HCT116 (cell line): ENCODE measurements around the gene PIK3C3. TPM values are rescaled to one million over a fixed set of nuclear protein-coding genes. Genes with fewer than 3 reads are reported as not detected.

Source experiments
- ATAC-seq: fragments of 200-7000 bp; cut with Tn5 transposase; 2 replicates; pipeline ENCODE4 v1.9.1; 2020; ENCODE audit warnings: mild to moderate bottlenecking, moderate library complexity
- BruUV-seq: library from RNA; stranded (reverse); fragments of 400-500 nt; replicated peaks from 2 replicates; lab custom pipeline; 2021; lab: Mats Ljungman, UMichigan
- CTCF ChIA-PET: fragments of 300-600 bp; sonication (Branson Sonifier 250); formaldehyde crosslinking; loops from one replicate; lab custom pipeline; 2021; ENCODE audit warnings: antibody characterized with exemption; lab: Charles Lee
- POLR2A ChIA-PET: fragments of 300-600, 350-600 bp; sonication (Branson Sonifier 250); formaldehyde crosslinking; loops from one replicate; lab custom pipeline; 2021; ENCODE audit warnings: antibody characterized with exemption; lab: Charles Lee
- RAD21 ChIA-PET, 2 experiments: fragments of 300-600 bp; sonication (Branson Sonifier 250); formaldehyde crosslinking; loops; one replicate each; lab custom pipeline; 2023; ENCODE audit warnings: low total read pairs in 2 of 2; ENCODE audit not compliant: uncharacterized antibody in 2 of 2, unreplicated experiment in 2 of 2, low non-redundant PET in 1 of 2; lab: Charles Lee
- DNase-seq: peaks from one replicate; pipeline ENCODE4 v3.0.0-alpha.2; 2010; ENCODE audit warnings: low read depth, low spot score
- H2AFZ ChIP-seq: fragments of 200-600 bp; shearing (Covaris generic), sonication (generic); 2 replicates; pipeline ENCODE4 v1.6.1; 2017; ENCODE audit warnings: low read depth, mixed run types, mixed read lengths, antibody characterized with exemption, low read length; ENCODE audit not compliant: poor library complexity, severe bottlenecking
- H3K27ac ChIP-seq: 2 replicates; pipeline ENCODE4 v1.5.1; 2012; ENCODE audit warnings: low read depth, low read length
- H3K27me3 ChIP-seq: fragments of 200-600 bp; sonication (generic); 2 replicates; pipeline ENCODE4 v1.6.1; 2016; ENCODE audit warnings: mixed run types, low read length, mixed read lengths; ENCODE audit not compliant: insufficient read depth
- H3K36me3 ChIP-seq, 2 experiments: fragments of 200-500 bp in 1 of 2; fragments of 200-600 bp in 1 of 2; sonication (Bioruptor generic) in 1 of 2; sonication (generic) in 1 of 2; 2 replicates each; pipeline versions ENCODE4 v1.5.1 to v1.6.1; 2014 to 2016; ENCODE audit warnings: low read length in 2 of 2, inconsistent platforms in 1 of 2, mixed read lengths in 1 of 2, mixed run types in 1 of 2; ENCODE audit not compliant: insufficient read depth in 2 of 2, control insufficient read depth in 1 of 2
- H3K4me1 ChIP-seq, 2 experiments: fragments of 200-600 bp in 1 of 2; sonication (generic) in 1 of 2; 2 replicates each; pipeline versions ENCODE4 v1.5.1 to v1.6.1; 2012 to 2017; ENCODE audit warnings: low read length in 2 of 2, inconsistent platforms in 1 of 2, mild to moderate bottlenecking in 1 of 2, mixed read lengths in 1 of 2, mixed run types in 1 of 2, moderate library complexity in 1 of 2; ENCODE audit not compliant: insufficient read depth in 2 of 2, control insufficient read depth in 1 of 2
- H3K4me2 ChIP-seq: fragments of 200-600 bp; sonication (generic); 2 replicates; pipeline ENCODE4 v1.6.1; 2017; ENCODE audit warnings: mixed run types, low read length, mixed read lengths
- H3K4me3 ChIP-seq, 2 experiments: fragments of 200-600 bp in 1 of 2; sonication (generic) in 1 of 2; replicated peaks in 1 of 2; 2 replicates each; pipeline ENCODE4 v1.5.1; 2011 to 2016; ENCODE audit warnings: low read length in 2 of 2, control low read depth in 1 of 2, low read depth in 1 of 2, mild to moderate bottlenecking in 1 of 2, mixed read lengths in 1 of 2, mixed run types in 1 of 2
- H3K79me2 ChIP-seq: fragments of 200-600 bp; sonication (generic); 2 replicates; pipeline ENCODE4 v1.6.1; 2017; ENCODE audit warnings: mild to moderate bottlenecking, mixed run types, low read length, moderate library complexity, mixed read lengths; ENCODE audit not compliant: insufficient read depth
- H3K9ac ChIP-seq: fragments of 200-600 bp; sonication (generic); 2 replicates; pipeline ENCODE4 v1.6.1; 2016; ENCODE audit warnings: low read length, mixed read lengths
- H3K9me2 ChIP-seq: fragments of 200-600 bp; sonication (generic), shearing (Covaris generic); 2 replicates; pipeline ENCODE4 v1.6.1; 2017; ENCODE audit warnings: mixed run types, mild to moderate bottlenecking, moderate library complexity; ENCODE audit not compliant: insufficient read depth
- H3K9me3 ChIP-seq, 2 experiments: fragments of 200-500 bp in 1 of 2; fragments of 200-600 bp in 1 of 2; sonication (Bioruptor generic) in 1 of 2; sonication (generic) in 1 of 2; 2 replicates each; pipeline ENCODE4 v1.6.1; 2014 to 2017; ENCODE audit warnings: low read length in 2 of 2, mixed read lengths in 2 of 2, inconsistent platforms in 1 of 2, low read depth in 1 of 2, mild to moderate bottlenecking in 1 of 2, mixed run types in 1 of 2, moderate library complexity in 1 of 2; ENCODE audit not compliant: control insufficient read depth in 1 of 2, insufficient read depth in 1 of 2
- H4K20me1 ChIP-seq: fragments of 200-600 bp; sonication (generic), shearing (Covaris generic); 2 replicates; pipeline ENCODE4 v1.6.1; 2017; ENCODE audit warnings: mixed run types, mild to moderate bottlenecking, moderate library complexity; ENCODE audit not compliant: insufficient read depth
- ATF3 ChIP-seq: IDR thresholded peaks from 2 replicates; pipeline ENCODE4 v1.6.1; 2012
- CTCF ChIP-seq, 3 experiments: fragments of 200-600 bp in 1 of 3; sonication (generic) in 1 of 3; IDR thresholded peaks in 2 of 3; conservative IDR thresholded peaks in 1 of 3; 2 replicates each; pipeline ENCODE4 v1.5.1; 2012 to 2017; ENCODE audit warnings: low read depth in 2 of 3, low read length in 2 of 3, antibody characterized with exemption in 1 of 3, borderline replicate concordance in 1 of 3, control low read depth in 1 of 3, mild to moderate bottlenecking in 1 of 3, mixed read lengths in 1 of 3, mixed run types in 1 of 3, moderate library complexity in 1 of 3; ENCODE audit not compliant: insufficient read depth in 1 of 3
- JUND ChIP-seq: IDR thresholded peaks from 2 replicates; pipeline ENCODE4 v1.6.1; 2012
- MAX ChIP-seq: IDR thresholded peaks from 2 replicates; pipeline ENCODE4 v1.6.1; 2012
- RAD21 ChIP-seq: IDR thresholded peaks from 2 replicates; pipeline ENCODE4 v1.6.1; 2012; ENCODE audit warnings: low read depth, mild to moderate bottlenecking
- intact Hi-C: fragments of 100-400 bp; cut with micrococcal nuclease; formaldehyde crosslinking; loops from 2 replicates; pipeline ENCODE4 v1.10.0; 2022
- total RNA-seq: library from RNA; stranded (reverse); gene quantifications from one replicate; pipeline ENCODE4 v1.2.1, GENCODE V29; 2021; ENCODE audit not compliant: unreplicated experiment

PIK3C3 gene
- total RNA-seq, 1 experiment from 2014 or later = 40.4 TPM

GRCh38 chr18:42051411-42051810 lies 96.4 kb downstream of the PIK3C3 start:
- Histone ChIP-seq H3K79me2 (no peaks in the 10 kb centered on the region), H3K4me2 (no peak overlapping the region), H3K36me3 (no peaks in the 10 kb centered on the region), H2AFZ (no peak overlapping the region), H3K4me1 (no peaks in the 10 kb centered on the region), H3K9me3 (no peaks in the 10 kb centered on the region)
- BruUV-seq = no TSS peak
- no peak for DNase-seq
- ChIA-PET POLR2A (no interaction called here), CTCF (interaction anchor here (1.1 to 1.5 kb wide), 6 partner anchors 16 to 1221 kb away, joined by 3 to 7 read pairs (median 4); no protein-coding TSS in a partner anchor)
- TF ChIP-seq CTCF (IDR thresholded peaks at IDR 0.05 in 2 of 3, conservative IDR thresholded peaks at IDR 0.05 in 1 of 3; ENCODE audit: borderline replicate concordance in 1 of 3, insufficient read depth in 1 of 3, low read depth in 2 of 3, low read length in 2 of 3) = no peak
- TF ChIP-seq JUND = no peak
- TF ChIP-seq MAX = no peak
- TF ChIP-seq RAD21 = no peak
- TF ChIP-seq ATF3 = no peak
- TF ChIP-seq, all 23 proteins: peak for 0
- no peak for ATAC-seq
- no peaks in the 10 kb centered on the region for H3K9me2 ChIP-seq
- no peak overlapping the region for H3K27ac ChIP-seq
- no peak overlapping the region for H3K4me3 ChIP-seq
- no peak overlapping the region for H3K9ac ChIP-seq
- RAD21 ChIA-PET = no interaction called here
- no peaks in the 10 kb centered on the region for H3K27me3 ChIP-seq
- H4K20me1 ChIP-seq = no peaks in the 10 kb centered on the region
- intact Hi-C loops = loop anchor here (5.0 kb wide), 2 partner anchors 1221 to 1546 kb away; no protein-coding TSS in a partner anchor

GRCh38 chr18:42052122-42052708 lies 97.2 kb downstream of the PIK3C3 start:
- no peak for DNase-seq
- BruUV-seq = no TSS peak
- Histone ChIP-seq H3K9ac (no peak overlapping the region), H3K27me3 (no peaks in the 10 kb centered on the region), H3K27ac (no peak overlapping the region), H3K4me3 (no peak overlapping the region), H3K9me3 (no peaks in the 10 kb centered on the region), H2AFZ (no peak overlapping the region), H3K4me1 (no peaks in the 10 kb centered on the region), H3K79me2 (no peaks in the 10 kb centered on the region), H3K36me3 (no peaks in the 10 kb centered on the region), H4K20me1 (no peaks in the 10 kb centered on the region), H3K4me2 (no peak overlapping the region), H3K9me2 (no peaks in the 10 kb centered on the region)
- CTCF ChIA-PET = interaction anchor here (0.9 to 1.5 kb wide), 8 partner anchors 12 to 1220 kb away, joined by 3 to 7 read pairs (median 4); no protein-coding TSS in a partner anchor
- no peak for TF ChIP-seq JUND
- TF ChIP-seq CTCF (IDR thresholded peaks at IDR 0.05 in 2 of 3, conservative IDR thresholded peaks at IDR 0.05 in 1 of 3; ENCODE audit: borderline replicate concordance in 1 of 3, insufficient read depth in 1 of 3, low read depth in 2 of 3, low read length in 2 of 3) = peak in 2 of 3 experiments; percentile 40 to 54; a peak in 3 of 6 replicates
- POLR2A ChIA-PET = no interaction called here
- RAD21 ChIA-PET = no interaction called here
- ATAC-seq = no peak
- intact Hi-C loops = loop anchor here (5.0 kb wide), 2 partner anchors 1220 to 1545 kb away; no protein-coding TSS in a partner anchor
